Fibroblast of skin of scalp (primary cell): ENCODE data around the gene ETFDH.
A peak's percentile ranks its signal among the peaks of the same experiment; 100 is the strongest.
"Not testable (repeated sequence)": the region's sequence is repeated elsewhere in the genome, so short reads cannot be mapped to it uniquely, and the experiment has no call there.

ENCODE experiments used
- DNase-seq: peaks from one replicate; pipeline ENCODE4 v3.0.0-alpha.2; 2013

Gene ETFDH

DNA sequence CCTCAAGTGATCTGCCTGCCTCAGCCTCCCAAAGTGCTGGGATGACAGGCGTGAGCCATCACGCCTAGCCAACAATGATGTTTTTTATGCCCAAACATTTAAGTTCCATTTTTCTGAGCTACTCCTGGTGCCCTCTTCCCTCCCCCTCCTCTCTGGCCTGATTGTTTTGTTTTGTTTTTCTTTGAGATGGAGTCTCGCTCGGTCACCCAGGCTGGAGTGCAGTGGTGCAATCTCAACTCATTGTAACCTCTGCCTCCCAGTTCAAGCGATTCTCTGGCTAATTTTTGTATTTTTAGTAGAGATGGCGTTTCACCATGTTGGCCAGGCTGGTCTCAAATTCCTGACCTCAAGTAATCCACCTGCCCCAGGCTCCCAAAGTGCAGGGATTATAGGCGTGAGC, 83.7 kb downstream of the ETFDH start:
- DNase-seq, result not testable (repeated sequence)

DNA sequence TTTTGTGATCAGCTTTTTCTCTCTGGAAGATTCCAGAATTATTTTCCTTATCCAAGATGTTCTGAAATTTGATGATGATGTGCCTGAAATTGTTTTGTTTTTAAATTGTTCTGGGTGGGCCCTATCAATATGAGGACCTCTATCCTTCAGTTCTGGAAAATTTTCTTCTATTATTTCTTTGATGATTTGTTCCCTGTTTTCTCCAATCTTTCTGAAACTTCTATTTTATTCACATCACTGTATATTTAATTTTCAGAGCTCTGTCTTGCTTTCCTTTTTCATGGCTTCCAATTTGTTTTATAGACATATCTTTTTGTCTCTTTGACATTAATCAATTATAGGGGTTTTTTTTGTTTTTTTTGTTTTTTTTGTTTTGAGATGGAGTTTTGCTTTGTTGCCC, 84.5 kb downstream of the ETFDH start:
- DNase-seq, result no peak

DNA sequence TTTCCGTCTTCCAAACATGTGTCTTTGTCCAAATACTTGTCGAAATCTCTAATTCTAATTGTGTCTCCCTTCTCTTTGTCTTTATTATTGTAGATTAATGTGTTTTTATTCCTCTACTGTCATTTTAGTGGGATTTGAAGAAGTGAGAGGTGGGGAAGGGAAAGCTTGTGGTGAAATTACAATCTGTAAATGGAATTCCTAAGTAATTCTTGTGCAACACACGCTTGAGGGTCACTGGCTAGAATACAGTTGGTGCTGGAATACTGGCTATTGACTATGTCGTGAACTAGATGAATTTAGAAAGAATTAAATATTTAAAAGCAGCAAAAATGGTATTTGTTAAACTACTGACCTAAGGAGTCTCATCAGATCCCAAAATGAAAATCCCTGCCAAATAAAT, 86.0 kb downstream of the ETFDH start:
- DNase-seq, result peak; percentile 48

DNA sequence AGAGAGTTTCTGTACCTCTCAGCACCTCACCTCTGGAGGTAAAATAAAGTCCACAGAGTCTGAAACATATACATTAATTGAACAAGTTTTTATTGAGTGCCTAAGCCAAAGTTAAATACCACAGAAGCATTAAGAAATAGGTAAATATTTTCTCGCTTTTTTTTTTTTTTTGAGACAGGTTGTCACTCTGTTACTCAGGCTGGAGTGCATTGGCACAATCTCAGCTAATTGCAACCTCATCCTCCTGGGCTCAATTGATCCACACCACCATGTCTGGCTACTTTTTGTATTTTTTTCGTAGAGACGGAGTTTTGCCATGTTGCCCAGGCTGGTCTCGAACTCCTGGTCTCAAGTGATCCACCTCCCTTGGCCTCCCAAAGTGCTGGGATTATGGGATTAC, 86.6 kb downstream of the ETFDH start:
- DNase-seq, result no peak
